Activated T-helper 1 cell treated with anti-CD3 and anti-CD28 coated beads, Interleukin-2, amount 50 U/mL, for 16 hours (primary cell): ENCODE measurements around the gene CTXND2.
"Not testable (repeated sequence)": the region's sequence is repeated elsewhere in the genome, so short reads cannot be mapped to it uniquely, and the experiment has no call there.

Experiments used
- DNase-seq, 2 donors: peaks; one replicate each; pipeline ENCODE4 v3.0.0-alpha.2; 2020; ENCODE audit warnings: low read depth in 1 of 2, low spot score in 1 of 2

Gene CTXND2

DNA sequence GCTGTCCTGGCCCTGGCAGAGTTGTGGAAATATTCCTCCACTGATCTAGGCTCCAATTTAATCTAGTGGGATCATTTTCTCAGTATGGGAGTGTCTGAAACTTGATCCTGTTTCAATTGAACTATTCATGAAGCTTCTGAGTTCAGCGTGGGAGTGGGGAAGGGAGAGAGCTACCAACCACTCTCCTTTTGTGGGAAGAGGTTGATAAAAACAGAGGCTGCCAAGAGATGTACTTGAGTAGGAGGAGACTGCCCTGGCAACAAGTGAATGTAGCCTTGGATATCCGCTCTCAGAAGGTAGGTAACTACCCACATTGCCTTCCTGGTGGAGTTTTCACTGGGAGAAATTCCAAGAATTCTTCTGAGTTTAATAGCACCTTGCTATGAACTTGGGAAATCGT is at the start of gene CTXND2:
CTXND2 (plus strand) TSS at position 119 of the 400 bp plus-strand sequence. CDS start 25,179 bp downstream, outside the sequence.
- no peak for DNase-seq

DNA sequence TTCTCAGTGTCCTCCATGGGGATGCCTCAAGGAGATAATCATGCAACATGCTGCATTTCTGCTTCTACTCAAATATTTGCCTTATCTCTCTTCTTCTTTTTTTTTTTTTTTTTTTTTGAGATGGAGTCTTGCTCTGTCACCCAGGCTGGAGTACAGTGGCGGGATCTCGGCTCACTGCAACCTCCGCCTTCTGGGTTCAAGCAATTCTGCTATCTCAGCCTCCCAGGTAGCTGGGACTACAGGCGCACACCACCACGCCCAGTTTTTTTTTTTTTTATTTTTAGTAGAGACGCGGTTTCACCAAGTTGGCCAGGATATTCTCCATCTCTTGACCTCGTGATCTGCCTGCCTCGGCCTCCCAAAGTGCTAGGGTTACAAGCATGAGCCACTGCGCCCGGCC is 46.1 kb upstream of the CTXND2 start:
- DNase-seq = not testable (repeated sequence)

DNA sequence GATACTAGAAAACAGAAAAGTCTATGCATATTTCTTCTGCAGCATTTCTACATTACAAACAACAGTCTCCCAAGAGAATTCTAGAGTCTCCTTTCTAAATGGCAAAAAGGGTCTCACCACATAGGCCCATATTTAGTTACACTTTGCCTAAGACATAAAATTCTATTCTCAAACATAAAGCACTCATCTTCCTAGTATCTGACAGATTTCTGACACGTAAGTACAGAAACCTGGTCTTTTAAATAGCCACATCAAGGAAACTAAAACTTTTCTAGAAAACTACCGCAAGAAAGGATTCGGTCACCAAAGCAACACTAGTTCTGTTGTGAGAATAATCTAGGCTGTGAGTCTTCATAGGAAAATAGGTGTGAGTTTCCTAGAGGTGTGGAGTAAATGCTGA is 45.3 kb upstream of the CTXND2 start:
- DNase-seq = no peak

DNA sequence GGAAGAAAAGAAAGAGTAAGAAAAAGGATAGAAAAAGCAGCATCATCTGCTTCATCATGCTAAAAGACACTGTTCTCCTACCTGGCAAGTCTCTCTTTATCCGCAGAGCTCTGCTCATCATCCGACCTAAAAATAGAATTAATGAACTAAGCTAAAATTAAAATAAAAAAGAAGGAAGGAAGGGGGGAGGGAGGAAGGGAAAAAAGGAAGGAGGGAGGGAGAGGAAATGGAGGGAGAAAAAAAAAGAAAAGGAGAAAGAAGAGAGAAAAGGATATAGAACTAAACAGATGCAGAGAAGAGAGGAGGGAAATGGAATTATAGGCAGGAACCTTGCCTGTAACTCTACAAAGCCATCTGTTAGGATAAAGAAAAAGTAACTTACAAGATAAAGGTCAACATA is 44.6 kb upstream of the CTXND2 start:
- no peak for DNase-seq

DNA sequence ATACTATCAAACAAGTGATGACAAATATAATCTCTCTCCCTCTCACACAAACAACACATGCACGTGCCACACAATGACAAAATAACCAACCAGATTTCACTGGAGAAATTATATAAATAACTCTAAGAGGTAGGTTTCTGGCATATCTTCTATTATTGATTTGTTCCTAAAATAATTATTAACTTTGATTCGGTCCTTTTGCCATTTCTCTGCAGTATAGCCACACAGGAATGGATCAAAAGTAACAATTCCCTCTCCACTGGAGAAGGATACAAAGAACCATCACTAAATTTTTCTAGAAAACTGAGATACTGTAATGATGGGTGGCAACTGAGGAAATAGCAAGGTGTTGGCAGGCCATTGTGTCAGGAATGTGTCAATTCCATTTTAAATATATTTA is 44.0 kb upstream of the CTXND2 start:
- DNase-seq = no peak

DNA sequence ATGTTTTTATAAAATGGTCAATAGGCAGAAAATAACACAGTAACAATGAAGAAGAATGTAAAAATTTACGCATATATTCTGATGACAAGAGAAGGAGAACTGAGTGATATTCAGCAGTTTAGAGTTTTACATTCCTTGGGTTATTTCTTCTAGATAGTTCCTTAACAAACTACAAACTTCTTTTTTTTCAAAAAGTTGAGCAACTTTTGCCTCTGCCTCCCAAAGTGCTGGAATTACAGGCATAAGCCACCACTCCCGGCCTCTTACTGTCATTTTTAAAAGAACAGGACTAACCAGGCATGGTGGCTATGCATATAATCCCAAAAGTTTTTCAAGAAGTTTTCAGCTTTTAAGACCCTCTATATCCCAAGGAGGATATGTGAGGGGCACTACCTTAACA is 43.5 kb upstream of the CTXND2 start:
- no peak for DNase-seq

DNA sequence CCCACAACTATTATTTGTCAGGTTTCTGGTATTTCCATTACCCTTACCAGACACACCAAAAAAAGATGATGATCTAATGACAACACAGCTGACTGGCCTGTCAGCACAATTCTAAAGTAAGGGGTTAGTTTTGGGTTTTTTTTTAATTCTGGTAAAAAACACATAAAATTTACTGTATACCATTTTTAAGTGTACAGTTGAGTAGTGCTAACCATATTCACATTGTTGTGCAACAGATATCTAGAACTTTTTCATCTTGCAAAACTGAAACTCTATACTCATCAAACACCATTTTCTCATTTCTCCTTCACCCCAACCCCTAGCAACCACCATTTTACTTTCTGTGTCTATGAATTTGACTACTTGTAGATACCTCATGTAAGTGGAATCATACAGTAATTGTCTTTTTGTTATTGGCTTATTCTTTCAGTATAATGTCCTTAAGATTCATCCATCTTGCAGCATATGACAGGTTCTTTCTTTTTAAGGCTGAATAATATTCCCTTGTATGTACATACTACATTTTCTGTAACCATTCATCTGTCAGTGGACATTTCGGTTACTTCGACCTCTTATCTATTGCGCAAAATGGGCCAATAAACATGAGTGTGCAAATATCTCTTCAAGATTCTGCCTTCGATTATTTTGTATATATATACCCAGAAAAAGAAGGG is 40.3 kb upstream of the CTXND2 start:
- DNase-seq = no peak

DNA sequence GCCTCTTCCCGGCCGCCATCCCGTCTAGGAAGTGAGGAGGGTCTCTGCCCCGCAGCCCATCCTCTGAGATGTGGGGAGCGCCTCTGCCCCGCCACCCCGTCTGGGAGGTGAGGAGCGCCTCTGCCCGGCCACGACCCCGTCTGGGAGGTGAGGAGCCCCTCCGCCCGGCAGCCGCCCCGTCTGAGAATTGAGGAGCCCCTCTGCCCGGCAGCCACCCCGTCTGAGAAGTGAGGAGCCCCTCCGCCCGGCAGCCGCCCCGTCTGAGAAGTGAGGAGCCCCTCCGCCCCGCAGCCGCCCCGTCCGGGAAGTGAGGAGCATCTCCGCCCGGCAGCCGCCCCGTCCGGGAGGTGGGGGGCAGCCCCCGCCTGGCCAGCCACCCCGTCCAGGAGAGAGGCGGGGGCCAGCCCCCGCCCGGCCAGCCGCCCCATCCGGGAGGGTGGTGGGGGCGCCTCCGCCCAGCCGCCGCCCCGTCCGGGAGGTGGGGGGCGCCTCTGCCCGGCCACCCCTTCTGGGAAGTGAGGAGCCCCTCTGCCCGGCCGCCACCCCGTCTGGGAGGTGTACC is 36.1 kb upstream of the CTXND2 start:
- DNase-seq = not testable (repeated sequence)

DNA sequence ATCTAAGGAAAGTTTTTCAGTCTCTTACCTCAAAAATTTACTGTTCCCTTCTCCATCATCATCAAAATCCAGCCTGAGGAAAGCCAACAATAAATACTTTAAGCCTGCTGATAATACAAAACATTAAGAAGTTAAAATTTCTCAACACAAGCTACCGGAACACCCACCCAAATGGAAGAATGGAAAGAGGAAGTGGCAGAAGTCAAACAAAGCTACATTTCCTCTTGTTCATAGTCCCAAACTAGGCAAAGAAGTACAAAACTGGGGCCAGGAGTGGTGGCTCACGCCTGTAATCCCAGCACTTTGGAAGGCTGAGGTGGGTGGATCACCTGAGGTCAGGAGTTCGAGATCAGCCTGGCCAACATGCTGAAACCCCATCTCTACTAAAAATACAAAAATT is 34.2 kb upstream of the CTXND2 start:
- DNase-seq = not testable (repeated sequence)

DNA sequence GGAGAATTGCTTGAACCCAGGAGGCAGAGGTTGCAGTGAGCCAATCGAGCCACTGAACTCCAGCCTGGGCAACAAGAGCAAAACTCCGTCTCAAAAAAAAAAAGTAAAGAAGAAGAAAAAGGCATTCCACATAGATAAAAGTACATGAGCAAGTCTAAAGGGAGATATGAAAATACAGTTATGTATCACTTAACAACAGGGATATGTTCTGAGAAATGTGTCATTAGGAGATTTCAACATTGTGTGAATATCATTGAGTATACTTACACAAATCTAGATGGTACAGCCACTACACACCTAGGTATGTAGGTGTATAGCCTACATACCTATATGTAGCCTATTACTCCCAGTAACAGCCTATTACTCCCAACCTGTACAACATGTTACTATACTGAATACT is 23.2 kb upstream of the CTXND2 start:
- DNase-seq = no peak

DNA sequence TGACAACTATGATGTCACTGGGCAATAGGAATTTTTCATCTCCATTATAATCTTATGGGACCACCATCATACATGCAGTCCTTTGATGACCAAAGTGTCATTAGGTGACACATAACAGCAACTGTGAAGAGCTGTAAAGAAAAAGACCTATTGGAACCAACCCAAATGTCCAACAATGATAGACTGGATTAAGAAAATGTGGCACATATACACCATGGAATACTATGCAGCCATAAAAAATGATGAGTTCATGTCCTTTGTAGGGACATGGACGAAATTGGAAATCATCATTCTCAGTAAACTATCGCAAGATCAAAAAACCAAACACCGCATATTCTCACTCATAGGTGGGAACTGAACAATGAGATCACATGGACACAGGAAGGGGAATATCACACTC is 22.7 kb upstream of the CTXND2 start:
- not testable (repeated sequence) for DNase-seq

DNA sequence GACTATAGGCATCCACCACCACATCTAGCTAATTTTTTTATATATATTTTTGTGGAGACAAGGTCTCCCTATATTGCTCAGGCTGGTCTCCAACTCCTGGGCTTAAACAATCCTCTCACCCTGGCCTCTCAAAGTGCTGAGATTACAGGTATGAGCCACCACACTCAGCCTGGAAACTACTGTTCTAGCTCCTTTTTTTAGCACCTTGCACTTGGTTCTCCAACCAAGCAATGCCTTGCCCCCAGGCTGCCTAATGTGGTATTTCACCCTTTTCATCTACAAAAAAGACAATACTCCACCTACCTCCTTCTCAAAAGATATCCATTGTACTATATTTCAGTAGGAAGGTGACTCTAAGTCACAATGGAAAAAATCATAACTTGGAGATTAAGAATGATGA is 17.3 kb upstream of the CTXND2 start:
- DNase-seq = no peak

DNA sequence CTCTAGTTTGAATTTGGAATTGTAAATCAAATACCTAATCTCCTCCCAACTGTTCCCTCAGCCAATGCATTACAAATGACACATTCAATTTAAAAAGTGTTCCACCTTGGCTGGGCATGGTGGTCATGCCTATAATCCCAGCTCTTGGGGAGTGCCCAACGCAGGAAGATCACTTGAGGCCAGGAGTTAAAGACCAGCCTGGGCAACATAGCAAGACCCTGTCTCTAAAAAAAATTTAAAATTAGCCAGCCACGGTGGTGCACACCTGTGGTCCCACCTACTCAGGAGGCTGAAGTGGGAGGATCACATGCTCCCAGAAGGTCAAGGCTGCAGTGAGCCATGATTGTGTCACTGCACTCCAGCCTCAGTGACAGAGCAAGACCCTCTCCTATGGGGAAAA is 14.4 kb upstream of the CTXND2 start:
- no peak for DNase-seq

DNA sequence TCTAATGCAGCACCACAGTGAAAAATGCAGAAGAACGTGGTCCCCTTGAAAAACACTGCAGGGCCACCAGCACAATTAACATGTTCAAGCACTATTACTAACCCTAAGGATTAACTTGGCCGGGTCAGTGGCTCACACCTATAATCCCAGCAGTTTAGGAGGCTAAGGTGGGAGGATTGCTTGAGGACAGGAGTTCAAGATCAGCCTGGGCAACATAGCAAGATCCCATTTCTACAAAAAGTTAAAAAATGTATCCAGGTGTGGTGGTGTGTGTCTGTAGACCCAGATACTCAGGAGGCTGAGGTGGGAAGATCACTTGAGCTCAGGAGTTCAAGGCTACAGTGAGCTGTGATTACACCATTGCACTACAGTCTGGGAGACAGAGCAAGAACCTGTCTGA is 13.4 kb upstream of the CTXND2 start:
- no peak for DNase-seq

DNA sequence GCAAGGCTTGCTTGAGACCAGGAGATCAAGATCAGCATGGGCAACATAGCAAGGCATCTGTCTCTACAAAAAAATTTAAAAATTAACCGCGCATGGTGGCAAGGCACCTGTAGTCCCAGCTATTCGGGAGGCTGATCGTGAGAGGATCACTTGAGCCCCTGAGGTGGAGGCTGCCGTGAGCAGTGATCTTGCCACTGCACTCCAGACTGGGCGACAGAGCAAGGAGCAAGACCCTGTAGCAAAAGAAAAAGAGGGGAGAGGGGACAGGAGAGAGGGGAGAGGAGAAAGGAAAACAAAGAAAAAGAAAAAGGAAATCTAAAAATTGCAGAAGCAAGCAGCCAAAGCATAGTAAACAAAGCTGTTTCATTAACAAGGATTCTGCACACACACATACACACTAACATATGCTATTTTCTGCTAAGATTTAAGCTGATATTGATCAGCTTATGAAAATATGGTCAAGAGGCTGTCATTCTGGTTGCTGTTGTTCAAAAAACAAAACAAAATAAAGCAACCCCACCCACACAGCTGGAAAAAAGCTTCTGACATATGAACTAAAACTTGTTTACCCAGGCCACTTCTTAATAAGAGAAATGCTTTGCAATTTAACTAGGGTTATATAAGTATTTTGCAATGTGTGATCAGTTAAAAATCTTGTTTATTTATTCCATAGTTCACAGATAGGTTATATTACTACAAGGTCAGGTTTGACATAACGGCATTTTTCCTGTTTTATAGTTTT is 12.3 kb upstream of the CTXND2 start:
- no peak for DNase-seq

DNA sequence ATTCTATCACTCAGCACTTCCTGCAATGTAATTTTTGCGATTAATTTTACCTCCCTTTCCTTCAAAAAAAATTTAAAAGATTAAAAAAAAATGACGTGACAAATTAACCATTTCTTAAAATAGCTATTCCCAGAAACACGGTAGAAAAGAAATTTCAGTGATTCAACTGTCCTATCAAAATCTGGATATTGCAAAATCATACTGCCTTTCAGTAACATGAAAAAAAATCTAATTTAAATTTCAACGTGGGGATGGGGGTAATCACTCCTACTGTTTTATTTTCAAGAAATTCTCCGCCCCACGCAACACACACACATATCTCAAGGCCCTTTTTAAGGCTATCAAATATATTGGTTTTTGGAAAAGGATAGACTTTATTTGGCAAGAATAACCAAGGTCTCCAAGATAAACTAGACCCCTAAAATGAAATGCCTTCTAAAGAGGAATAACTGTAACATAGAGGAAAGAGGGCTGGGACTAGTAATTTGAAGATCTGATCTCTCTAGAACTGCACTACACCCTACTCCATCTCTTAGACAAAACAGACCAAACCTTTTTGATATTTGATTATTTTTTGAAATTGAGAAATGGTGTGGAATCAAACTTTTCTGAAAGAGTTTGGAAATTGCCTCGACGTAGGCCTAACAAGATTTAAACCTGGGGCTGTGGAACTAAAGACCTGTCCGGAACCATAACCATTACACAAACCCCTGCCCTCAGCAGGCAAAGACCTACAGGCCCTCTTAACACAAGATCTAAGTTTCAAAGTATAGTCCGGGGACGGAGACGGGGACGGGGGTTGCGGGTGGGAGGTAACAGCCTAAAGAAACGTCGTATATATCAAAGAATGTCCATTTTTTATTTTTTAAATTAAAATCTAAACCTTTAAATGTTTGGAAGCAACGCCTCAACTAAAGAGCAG is 11.5 kb upstream of the CTXND2 start:
- no peak for DNase-seq

DNA sequence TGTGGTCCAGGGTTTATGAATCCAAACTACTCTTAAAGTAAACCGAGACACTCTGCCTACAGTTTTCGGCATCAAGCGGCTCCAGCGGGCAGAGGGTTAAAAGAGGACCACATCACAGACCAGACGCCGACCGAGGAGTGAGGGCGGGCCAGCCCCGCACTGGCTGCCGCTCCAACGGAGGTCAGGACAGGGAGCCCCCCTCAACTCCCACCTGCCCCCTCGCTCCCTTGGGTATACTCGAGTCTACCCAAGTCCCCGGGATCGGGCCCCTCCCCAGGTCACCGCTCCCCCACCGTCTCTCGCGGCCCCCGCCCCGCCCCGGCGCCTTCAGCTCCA is 10.8 kb upstream of the CTXND2 start:
- no peak for DNase-seq

DNA sequence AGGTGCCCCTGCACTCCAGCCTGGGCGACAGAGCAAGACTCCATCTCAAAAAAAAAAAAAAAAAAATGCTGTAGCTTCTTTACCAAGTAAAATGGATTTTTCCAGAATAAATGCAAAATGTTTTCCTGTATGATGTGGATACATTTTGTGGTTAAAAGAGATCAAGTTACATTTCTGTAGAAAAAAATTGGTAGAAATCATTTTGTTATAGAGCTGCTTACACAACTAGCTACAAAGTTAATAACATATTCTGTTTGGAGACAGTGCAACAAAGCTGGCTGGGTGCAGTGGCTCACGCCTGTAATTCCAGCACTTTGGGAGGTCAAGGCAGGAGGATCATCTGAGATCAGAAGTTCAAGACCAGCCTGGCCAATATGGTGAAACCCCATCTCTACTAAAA is 8.0 kb upstream of the CTXND2 start:
- not testable (repeated sequence) for DNase-seq

DNA sequence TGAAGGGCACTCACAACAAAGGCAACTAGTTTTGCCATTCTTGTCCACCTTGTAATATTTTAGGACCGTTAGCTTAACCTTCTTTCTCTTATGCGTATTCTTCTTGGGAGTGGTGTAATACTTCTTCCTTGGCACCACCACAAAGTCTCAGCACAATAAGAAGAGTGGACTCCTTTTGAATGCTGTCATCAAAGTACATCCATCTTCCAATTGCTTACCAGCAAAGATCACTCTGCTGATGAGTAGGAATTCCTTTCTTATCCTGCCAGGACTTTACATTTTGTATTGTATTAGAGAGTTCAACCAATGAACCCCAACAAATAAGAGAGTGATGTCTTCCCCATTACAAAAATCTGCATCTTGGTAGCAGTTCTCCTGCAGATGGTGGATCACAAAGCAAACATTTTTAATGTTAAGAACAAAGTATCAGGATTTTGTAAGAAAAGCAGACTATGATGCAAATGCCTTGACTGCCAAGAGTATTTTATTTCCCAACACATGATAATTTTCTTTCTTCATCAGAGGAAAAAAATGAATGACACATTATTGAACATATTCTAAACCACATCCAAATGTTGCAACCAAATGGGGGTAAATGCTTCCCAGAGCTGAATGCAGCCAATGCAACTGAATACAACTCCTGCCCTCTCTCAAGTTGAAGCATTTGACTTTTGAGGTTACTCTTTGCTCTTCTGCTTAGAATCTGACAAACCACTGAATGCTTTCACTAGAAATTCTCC is 5.4 kb upstream of the CTXND2 start:
- no peak for DNase-seq

DNA sequence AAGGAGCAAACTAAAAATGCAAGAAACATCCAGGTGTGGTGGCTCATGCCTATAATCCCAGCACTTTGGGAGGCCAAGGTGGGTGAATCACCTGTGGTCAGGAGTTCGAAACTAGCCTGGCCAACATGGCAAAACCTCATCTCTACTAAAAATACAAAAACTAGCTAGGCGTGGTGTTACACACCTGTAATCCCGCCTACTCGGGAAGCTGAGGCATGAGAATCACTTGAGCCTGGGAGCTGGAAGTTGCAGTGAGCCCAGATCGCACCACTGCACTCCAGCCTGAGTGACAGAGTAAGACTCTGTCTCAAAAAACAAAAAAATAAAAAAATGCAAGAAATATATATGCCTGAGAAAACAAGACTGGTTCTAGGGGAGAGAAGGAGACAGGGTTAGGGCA is 3.8 kb upstream of the CTXND2 start:
- DNase-seq = not testable (repeated sequence)

DNA sequence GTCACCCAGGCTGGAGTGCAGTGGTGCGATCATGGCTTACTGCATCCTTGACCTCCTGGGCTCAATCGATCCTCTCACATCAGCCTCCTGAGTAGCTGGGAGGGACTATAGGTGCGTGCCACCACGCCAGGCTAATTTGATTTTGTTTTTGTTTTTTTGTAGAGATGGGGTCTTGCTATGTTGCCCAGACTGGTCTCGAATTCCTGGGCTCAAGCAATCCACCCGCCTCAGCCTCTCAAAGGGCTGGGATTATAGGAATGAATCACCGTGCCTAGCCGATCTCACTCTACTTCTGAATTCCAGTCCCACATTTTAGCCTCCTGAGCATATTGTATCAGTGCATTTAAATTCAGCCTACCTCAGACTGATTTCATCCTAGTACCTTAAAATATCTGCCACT is 1.8 kb downstream of the CTXND2 start:
- no peak for DNase-seq
